Activated CD4-positive, CD25-positive, alpha-beta regulatory T cell treated with anti-CD3 and anti-CD28 coated beads, Interleukin-2, amount 50 U/mL, for 72 hours (primary cell): Measurements from ENCODE around the gene WDR17.

Experiments
- DNase-seq: peaks from one replicate; pipeline ENCODE4 v3.0.0; 2021

Gene WDR17

GRCh38 chr4:176102414-176103063 is 36.9 kb downstream of the WDR17 start:
- DNase-seq: no peak

DNA sequence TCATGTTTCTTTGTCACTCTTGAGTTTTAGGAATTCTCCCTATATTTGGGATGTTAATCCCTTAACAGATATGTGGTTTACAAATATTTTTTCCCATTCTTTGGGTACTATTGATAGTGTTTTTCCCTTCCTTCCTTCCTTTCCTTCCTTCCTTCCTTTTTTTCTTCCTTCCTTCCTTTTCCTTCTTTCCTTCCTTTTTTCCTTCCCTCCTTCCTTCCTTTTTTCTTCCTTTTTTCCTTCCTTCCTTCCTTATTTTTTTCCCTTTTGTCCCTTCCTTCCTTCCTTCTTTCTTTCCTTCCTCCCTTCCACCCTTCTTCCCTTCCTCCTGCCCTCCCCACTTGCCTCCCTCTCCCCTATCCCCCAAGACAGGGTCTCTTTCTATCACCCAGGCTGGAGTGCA is 42.1 kb downstream of the WDR17 start:
- DNase-seq: no peak

GRCh38 chr4:176123710-176124407 is 58.2 kb downstream of the WDR17 start:
- DNase-seq: no peak

GRCh38 chr4:176125063-176125462 is 59.4 kb downstream of the WDR17 start:
- no peak for DNase-seq

- no peak for DNase-seq
These were observed 69.0 kb downstream of the WDR17 start for GRCh38 chr4:176134670-176135069.

DNA sequence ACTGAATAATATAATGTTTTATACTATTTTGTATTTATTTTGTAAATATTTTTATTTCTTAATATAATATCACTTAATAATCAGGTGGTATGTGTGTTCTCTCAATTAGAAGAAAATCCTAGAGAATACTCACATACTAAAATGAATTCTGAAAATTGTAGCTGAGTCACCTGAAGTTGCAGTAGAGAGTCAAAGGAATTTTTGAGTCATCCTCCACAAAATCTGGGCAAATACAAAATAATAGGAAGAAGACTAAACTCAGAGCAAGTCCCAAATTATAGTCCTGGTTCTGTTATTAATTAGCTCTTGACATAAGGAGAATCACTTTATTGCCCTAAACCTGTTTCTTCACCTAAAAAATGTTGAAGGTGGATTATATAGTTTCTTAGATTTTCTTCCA is 72.0 kb downstream of the WDR17 start:
- no peak for DNase-seq

GRCh38 chr4:176139518-176139917 is 73.9 kb downstream of the WDR17 start:
- DNase-seq: no peak

DNA sequence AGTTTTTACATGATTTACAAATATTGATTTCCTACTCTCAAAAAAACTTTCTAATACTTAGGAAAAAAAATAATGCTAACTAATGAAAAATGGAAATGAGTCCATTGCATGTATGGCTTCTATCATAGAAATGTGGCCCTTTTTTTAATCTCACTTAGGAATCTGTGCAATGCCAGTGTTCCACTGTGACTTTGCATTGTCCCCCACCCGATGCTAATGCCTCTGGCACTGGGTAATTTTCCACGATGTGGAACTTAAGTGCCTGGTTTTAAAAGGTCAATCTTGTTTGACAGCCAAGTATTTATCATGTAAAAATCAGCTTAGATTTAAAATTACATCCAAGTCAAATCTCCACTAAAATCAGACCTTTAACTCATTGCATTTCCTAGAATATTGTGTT is 76.6 kb downstream of the WDR17 start:
- no peak for DNase-seq

DNA sequence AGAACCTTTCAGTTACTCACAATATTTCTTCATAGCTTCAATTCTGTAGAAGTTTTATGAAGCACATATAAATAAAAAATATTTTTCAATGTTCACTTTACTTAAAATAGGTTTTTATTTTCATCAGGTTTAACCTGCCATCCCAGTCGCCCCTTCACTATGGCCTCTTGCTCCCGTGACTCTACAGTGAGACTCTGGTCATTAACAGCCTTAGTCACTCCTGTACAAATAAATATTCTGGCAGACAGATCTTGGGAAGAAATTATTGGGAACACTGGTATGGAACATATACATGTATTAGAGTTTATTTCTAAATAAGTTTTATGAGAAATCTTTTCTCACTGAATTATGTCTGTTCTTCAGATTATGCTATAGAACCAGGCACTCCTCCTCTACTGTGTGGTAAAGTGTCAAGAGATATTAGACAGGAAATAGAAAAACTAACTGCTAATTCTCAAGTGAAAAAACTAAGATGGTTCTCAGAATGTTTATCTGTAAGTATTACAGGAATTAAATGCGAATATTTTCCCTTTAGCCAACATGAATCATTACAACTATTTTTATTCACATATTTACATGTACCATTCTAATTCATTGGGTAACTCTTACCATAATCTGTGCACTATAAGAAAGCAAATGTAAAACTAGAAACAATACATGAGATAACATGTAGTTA is 84.2 kb downstream of the WDR17 start:
- DNase-seq: no peak

DNA sequence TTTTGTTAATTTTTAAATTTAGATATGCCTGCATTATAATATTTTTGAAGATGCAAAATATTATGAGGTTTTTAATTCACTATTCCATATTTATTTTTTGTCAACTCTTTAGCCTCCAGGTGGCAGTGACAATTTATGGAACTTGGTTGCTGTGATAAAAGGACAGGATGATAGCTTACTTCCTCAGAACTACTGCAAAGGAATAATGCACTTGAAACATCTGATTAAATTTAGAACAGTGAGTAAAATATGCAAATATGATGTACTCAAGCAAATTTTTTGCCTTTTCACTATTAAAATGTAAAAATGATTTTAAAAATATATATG is 84.7 kb downstream of the WDR17 start:
- no peak for DNase-seq

DNA sequence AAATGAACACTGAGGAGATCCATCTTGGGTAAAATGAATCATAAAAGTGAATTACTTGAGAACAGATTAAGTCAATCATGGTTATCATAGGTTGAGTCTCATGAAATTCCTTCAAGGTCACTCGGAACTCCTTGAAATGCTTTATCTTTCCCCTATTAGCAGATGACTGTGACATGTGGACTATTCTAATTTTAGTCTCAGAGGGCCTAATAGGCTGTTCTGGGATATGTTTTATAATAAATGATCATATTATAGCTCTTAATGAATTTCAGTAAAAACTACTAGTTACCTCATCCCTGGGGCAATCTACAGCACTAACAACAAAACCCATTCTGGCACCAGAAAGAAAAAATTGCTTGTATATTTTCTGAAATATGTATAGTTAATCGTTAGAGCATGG is 85.1 kb downstream of the WDR17 start:
- no peak for DNase-seq

- no peak for DNase-seq
These were observed 87.5 kb downstream of the WDR17 start for GRCh38 chr4:176153124-176153523.

DNA sequence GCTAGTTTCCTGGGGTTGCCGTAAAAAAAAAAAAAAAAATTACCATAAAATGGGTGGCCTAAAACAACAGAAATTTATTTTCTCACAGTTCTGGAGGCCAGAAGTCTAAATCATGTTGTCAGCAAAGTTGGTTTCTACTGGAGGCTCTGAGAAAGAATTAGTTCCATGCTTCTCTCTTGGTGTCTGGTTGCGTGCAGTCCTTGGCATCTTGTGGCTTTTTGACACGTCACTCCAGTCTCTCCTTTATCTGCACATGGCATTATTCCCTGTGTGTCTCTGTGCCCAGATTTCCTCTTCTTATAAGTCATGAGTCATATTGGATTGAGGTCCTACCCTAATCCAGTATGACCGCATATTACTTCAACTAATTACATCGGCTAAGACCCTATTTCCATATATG is 91.0 kb downstream of the WDR17 start:
- no peak for DNase-seq

GRCh38 chr4:176163041-176163440 is 97.4 kb downstream of the WDR17 start:
- DNase-seq: no peak

DNA sequence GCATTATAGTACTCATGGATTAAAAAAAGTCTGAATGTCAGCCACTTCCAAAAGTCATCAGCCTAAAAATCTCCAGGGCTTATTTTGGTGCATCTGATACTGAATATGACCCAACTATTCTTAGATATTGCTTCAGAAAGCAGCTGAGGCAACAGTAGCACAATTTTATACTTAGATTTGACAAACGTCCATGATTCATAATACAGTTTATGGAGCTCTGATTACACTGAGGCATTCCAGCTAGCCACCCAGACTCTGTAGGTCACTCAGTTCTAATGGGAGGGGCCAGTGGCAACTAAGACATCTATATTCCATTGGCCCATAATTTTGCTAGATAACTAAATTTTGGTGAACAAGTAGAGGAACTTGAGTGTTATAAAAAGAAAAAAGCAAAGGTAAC is 119.4 kb downstream of the WDR17 start:
- DNase-seq: no peak

DNA sequence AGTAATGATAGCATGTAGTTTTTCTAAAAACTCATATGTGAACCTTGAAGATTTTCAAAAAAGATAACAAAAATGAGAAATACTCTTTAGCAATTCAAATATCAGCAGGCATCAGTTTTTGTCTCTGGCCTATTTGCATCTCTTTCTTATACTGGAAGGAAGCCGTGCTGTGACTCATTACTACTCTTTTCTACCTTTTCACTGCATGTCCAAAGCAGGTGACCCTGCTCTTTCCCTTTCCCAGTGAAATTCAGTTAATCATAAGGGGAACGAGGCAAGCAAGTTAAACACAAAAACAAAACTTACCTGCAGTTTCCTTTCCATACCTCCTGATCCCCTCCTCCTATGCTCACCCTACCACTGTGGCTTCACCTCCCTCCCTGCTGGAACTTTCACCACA is 120.4 kb downstream of the WDR17 start:
- no peak for DNase-seq

GRCh38 chr4:176186671-176187395 is 121.2 kb downstream of the WDR17 start:
- no peak for DNase-seq

DNA sequence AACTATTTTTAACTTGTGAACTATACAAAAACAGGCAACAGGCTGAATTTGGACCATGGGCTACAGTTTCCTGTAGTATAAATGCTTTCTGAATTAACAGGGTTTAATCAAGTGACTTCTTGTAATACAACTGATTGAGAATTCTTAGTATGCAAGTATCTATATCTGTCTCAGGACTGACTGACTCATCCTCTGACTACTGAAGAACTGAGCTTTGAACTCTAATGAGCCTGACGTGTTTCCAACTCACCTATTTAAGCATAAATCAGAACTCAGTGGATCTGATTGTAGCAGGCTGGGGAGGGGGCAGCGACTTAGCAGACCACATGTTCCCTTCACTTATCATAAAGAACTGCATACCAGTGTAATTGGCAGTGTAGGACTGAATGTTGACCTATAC is 122.0 kb downstream of the WDR17 start:
- no peak for DNase-seq

DNA sequence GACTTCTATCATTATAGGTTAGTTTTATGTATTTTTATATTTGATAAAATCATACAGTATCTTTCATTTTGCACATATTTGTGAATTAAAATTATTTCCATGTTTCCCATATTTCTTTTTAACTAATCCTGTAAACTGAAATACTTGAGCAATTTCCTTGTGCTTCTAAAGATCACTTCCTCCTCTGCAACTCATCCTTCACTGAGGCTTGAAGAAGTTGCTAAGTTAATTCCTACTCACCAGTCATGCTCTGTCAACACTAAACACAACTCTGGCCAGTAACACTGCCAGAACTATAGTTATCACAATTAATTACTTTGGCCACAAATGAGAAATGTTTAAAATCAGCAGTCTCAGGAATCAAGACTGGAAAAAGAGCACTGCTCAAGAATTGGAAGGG is 123.0 kb downstream of the WDR17 start:
- DNase-seq: no peak

GRCh38 chr4:176189891-176190795 is 124.5 kb downstream of the WDR17 start:
- DNase-seq: no peak

GRCh38 chr4:176191974-176192373 is 126.3 kb downstream of the WDR17 start:
- no peak for DNase-seq

DNA sequence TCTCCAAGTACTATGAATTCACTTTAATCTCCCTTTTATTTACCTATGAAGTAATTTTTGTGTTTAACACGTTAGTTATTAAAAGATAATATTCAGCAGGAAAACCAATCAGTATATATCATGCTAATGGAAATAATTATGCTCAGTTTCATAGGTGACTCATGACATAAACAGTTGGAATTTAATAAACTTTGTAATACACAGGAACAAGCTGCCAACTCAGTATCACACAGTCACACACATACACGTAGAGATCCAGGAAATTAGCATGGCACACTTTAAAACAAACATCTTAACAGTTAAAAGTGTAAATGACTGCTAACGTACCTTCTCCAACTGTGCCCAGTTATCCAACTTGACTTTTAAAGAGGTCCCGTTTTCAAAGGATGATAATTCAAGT is 127.5 kb downstream of the WDR17 start:
- DNase-seq: no peak

- no peak for DNase-seq
These were observed 128.3 kb downstream of the WDR17 start for GRCh38 chr4:176193938-176194337.
